Kidney (tissue), 14 donors: Measurements from ENCODE around the gene ZNF335. TPM values are rescaled to one million over a fixed set of nuclear protein-coding genes. Genes with fewer than 3 reads are reported as not detected.

Experiments used
- DNase-seq, 5 donors: peaks; one replicate each; pipeline ENCODE4 v3.0.0-alpha.2; 2013 to 2020
- FAIRE-seq: peaks from 2 replicates; lab custom pipeline; 2012; peaks lifted over from hg19 to GRCh38; lab: Jason Lieb, UNC
- H3K27ac ChIP-seq, 2 donors: one replicate each; pipeline ENCODE4 v1.7.0; 2013; ENCODE audit warnings: low read depth in 2 of 2, low read length in 2 of 2, inconsistent platforms in 1 of 2
- H3K27me3 ChIP-seq: one replicate; pipeline ENCODE4 v1.7.1; 2013; ENCODE audit warnings: low read length, inconsistent platforms; ENCODE audit not compliant: control insufficient read depth, insufficient read depth
- H3K36me3 ChIP-seq, 3 donors: one replicate each; pipeline versions ENCODE4 v1.7.0 to v1.7.1; 2013; ENCODE audit warnings: low read length in 3 of 3, control low read depth in 1 of 3, inconsistent platforms in 1 of 3; ENCODE audit not compliant: insufficient read depth in 3 of 3, control insufficient read depth in 2 of 3
- H3K4me1 ChIP-seq, 3 donors: one replicate each; pipeline versions ENCODE4 v1.7.0 to v1.7.1; 2013; ENCODE audit warnings: low read length in 3 of 3, inconsistent platforms in 1 of 3, low read depth in 1 of 3; ENCODE audit not compliant: control insufficient read depth in 2 of 3, insufficient read depth in 2 of 3
- H3K4me3 ChIP-seq, 3 donors: one replicate each; pipeline versions ENCODE4 v1.7.0 to v1.8.1; 2013; ENCODE audit warnings: low read length in 3 of 3, control low read depth in 1 of 3, inconsistent platforms in 1 of 3
- H3K9ac ChIP-seq, 3 donors: one replicate each; pipeline versions ENCODE4 v1.7.0 to v1.7.1; 2013; ENCODE audit warnings: low read length in 3 of 3, control low read depth in 1 of 3, inconsistent platforms in 1 of 3
- H3K9me3 ChIP-seq, 3 donors: one replicate each; pipeline versions ENCODE4 v1.7.0 to v1.7.1; 2013; ENCODE audit warnings: low read length in 3 of 3, control low read depth in 1 of 3, inconsistent platforms in 1 of 3; ENCODE audit not compliant: control insufficient read depth in 2 of 3, insufficient read depth in 1 of 3
- intact Hi-C: fragments of 100-400 bp; cut with DNase I; formaldehyde crosslinking; loops from one replicate; pipeline ENCODE4 v1.11.1; 2022
- polyA plus RNA-seq: library from polyadenylated mRNA; stranded (reverse); fragments of 350-450 nt; fragmentation: Illumina TruSeq; extraction: RNeasy Lipid Tissue Mini Kit (QIAGEN cat#74804); gene quantifications from one replicate; pipeline ENCODE4 v1.2.3, GENCODE V29; 2014; ENCODE audit warnings: low read depth, low replicate concordance; ENCODE audit not compliant: insufficient read depth
- total RNA-seq: library from RNA; stranded (reverse); fragmentation: NEBNext Ultra II Directional; extraction: Animal tissue kit (Norgen Biotek cat#: 25700); gene quantifications from one replicate; pipeline ENCODE4 v1.2.1, GENCODE V29; 2021
- TF ChIP-seq, protein P1 (sequence below): IDR thresholded peaks from 3 replicates; pipeline ENCODE4 v1.5.1; 2012; ENCODE audit warnings: mild to moderate bottlenecking, moderate library complexity, borderline replicate concordance; ENCODE audit not compliant: insufficient read depth; ENCODE audit errors: extremely low read depth
- donor health status: control.
- donor health status: control.
- donor health status: control.
- donor health status: control.
- donor health status: control.
- donor health status: DM: yes; HTN: yes; CAD: no.
- donor health status: Normal renal cell carcinoma (clear cell type).

ZNF335 gene
- total and polyA plus RNA-seq, 2 donors from 2014 or later, result 5.7 to 22.3 TPM

DNA sequence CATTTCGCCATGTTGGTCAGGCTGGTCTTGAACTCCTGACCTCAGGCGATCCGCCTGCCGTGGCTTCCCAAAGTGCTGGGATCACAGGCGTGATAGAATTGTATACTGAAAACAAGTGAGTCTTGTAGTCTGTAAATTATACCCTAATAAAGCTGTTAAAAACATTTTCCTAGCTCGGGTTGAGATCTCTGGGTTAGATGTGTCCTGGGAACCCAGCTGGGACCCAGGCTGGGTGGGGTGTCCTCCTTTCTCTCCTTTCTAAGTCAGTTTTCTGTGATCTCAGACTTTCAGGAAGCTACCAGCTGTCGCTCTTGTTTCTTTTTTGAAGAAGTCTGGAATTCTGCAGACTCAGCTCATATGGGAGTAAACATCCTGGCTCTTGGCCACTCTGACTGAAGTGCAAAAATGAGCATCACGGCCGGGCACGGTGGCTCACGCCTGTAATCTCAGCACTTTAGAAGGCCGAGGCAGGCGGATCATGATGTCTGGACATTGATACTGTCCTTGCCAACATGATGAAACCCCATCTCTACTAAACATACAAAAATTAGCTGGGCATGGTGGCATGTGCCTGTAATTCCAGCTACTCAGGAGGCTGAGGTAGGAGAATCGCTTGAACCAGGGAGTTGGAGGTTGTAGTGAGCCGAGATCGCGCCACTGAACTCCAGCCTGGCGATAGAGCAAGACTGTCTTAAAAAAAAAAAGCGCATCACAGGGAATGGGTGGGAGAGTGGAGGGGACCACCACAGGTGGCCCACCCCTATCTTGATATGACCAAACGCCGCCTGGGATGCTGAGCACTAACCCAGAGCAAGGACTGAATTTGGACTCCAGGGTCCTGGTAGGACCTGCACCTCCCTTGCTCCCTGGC, 47.4 kb downstream of the ZNF335 start:
- H3K9ac ChIP-seq, result peak overlapping the region in 1 of 3 donors; percentile 12

DNA sequence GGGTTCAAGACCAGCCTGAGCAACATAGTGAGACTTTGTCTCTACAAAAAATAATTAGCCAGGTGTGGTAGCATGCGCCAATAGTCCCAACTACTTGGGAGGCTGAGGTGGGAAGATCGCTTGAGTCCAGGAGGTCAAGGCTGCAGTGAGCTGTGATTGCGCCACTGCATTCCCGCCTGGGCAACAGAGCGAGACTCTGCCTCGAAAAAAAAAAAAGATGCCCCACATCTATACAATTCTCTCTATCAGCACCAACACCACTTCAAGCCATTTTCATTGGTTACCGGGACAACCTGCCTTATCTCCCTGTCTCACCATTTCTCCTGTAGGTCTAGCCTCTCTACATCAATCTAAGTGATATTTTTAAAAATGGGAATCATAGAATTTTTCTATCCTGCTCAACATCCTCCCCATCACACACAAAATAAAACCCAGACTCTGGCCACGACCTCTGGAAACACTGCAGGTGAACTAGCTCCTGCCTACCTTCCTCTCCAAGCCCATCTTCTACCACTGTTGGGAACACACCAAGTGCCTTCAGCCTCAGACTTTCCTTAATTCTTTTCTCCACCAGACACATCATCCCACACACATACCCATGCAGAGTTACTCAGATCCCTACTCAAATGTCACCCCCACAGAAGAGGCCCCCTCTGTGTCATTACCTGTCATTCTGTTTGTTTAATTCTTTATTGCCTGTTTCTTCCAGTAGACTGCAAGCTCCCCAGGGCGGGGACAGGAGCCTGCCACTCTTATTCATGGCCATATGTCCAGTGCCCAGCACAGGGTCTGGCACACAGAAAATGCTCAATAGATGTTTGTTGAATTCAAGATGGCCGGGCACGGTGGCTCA, 50.4 kb downstream of the ZNF335 start:
- H3K4me3 ChIP-seq, result no peak overlapping the region
- H3K9ac ChIP-seq, result no peak overlapping the region
- no peaks in the 10 kb centered on the region for H3K27me3 ChIP-seq
- H3K4me1 ChIP-seq, result peaks cover 0 to 19% (median 12%) of the 10 kb centered on the region in 3 donors
- no peaks in the 10 kb centered on the region for H3K9me3 ChIP-seq
- TF ChIP-seq, protein P1, sequence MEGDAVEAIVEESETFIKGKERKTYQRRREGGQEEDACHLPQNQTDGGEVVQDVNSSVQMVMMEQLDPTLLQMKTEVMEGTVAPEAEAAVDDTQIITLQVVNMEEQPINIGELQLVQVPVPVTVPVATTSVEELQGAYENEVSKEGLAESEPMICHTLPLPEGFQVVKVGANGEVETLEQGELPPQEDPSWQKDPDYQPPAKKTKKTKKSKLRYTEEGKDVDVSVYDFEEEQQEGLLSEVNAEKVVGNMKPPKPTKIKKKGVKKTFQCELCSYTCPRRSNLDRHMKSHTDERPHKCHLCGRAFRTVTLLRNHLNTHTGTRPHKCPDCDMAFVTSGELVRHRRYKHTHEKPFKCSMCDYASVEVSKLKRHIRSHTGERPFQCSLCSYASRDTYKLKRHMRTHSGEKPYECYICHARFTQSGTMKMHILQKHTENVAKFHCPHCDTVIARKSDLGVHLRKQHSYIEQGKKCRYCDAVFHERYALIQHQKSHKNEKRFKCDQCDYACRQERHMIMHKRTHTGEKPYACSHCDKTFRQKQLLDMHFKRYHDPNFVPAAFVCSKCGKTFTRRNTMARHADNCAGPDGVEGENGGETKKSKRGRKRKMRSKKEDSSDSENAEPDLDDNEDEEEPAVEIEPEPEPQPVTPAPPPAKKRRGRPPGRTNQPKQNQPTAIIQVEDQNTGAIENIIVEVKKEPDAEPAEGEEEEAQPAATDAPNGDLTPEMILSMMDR, result no peak
- intact Hi-C loops, result no loop called here
- H3K27ac ChIP-seq, result peak overlapping the region in 1 of 2 donors; percentile 3
- DNase-seq (peak in 3 of 5 donors; percentile 41 to 57 (median 53)), FAIRE-seq (no peak)
- no peaks in the 10 kb centered on the region for H3K36me3 ChIP-seq

More for the DNA sequence above, 47.4 kb downstream of the ZNF335 start:
- H3K27ac ChIP-seq, result peak overlapping the region; percentile 37 to 90
- intact Hi-C loops, result no loop called here
- H3K9me3 ChIP-seq, result no peaks in the 10 kb centered on the region
- peak in 3 of 5 donors; percentile 47 to 88 (median 69) for DNase-seq
- peaks cover 0 to 15% (median 12%) of the 10 kb centered on the region in 3 donors for H3K4me1 ChIP-seq
- no peak for FAIRE-seq
- H3K4me3 ChIP-seq, result peak overlapping the region in 1 of 3 donors; percentile 32
- TF ChIP-seq, protein P1, result no peak
- H3K36me3 ChIP-seq, result no peaks in the 10 kb centered on the region
- H3K27me3 ChIP-seq, result no peaks in the 10 kb centered on the region

DNA sequence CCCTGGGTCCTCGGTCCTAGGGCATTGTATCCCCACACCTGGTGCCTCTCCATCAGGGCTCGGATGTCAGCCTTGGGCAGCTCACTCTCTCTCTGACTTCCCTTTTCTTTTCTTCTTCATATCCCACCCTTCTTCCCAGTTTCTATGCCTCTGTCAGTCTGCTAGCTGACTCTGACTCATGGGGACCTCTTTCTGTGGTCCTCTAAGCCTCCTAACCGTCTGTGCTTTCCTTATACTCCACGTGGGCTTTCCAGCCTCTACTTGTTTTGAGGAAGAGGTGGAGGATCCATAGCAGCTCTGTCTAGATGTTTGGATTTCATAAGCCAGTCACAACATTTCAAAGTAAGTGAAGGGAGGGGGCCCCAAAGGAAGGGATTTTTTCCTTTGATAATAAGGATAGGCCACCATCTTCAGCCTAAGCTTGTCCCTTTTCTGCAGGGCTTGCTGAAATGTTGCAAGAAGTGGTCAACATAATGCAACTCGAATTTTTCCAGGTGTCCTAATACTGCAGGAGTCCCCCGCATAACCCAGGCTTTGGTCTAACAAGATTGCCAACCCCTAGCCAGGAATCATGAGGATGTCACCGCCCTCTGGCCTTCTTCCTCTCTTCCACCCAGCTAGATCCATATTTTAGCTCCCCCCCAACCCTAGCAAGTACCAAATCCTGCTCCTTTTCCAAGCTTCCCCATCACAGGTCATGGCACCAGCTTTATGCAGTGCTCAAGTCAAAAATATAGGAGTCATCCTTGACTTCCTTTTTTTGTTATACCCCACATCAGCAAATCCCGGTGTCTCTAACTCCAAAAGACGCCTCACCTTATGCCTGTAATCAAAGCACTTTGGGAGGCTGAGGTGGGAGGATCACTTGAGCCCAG, 51.3 kb downstream of the ZNF335 start:
- H3K9ac ChIP-seq, result peak overlapping the region in 1 of 3 donors; percentile 16
- H3K4me3 ChIP-seq, result no peak overlapping the region
- H3K27ac ChIP-seq, result peak overlapping the region; percentile 16 to 86
- TF ChIP-seq, protein P1, result no peak
- no peaks in the 10 kb centered on the region for H3K27me3 ChIP-seq
- DNase-seq, result no peak
- FAIRE-seq, result no peak
- no peaks in the 10 kb centered on the region for H3K9me3 ChIP-seq
- no peaks in the 10 kb centered on the region for H3K36me3 ChIP-seq
- intact Hi-C loops, result no loop called here
- peaks cover 0 to 19% (median 12%) of the 10 kb centered on the region in 3 donors for H3K4me1 ChIP-seq
